RWPE2 (cell line): ENCODE results near the gene SYMPK.

Experiments
- ATAC-seq: fragments of 200-7000 bp; cut with Tn5 transposase; 3 replicates; pipeline ENCODE4 v1.9.1; 2021; ENCODE audit warnings: low read depth
- DNase-seq: peaks from one replicate; pipeline ENCODE4 v3.0.0-alpha.2; 2020; ENCODE audit warnings: low spot score
- H3K27ac ChIP-seq: fragments of 450-650 bp; 2 replicates; pipeline ENCODE4 v1.5.1; 2017; ENCODE audit warnings: mild to moderate bottlenecking; ENCODE audit not compliant: poor library complexity, severe bottlenecking
- H3K27me3 ChIP-seq: fragments of 250-450 bp; sonication (Bioruptor Pico); 2 replicates; pipeline ENCODE4 v1.5.1; 2021; ENCODE audit warnings: mild to moderate bottlenecking, moderate library complexity; ENCODE audit not compliant: insufficient read depth, poor library complexity, severe bottlenecking
- H3K36me3 ChIP-seq: fragments of 250-450 bp; sonication (Bioruptor Pico); 2 replicates; pipeline ENCODE4 v1.5.1; 2020; ENCODE audit warnings: low read depth, mild to moderate bottlenecking, moderate library complexity
- H3K4me1 ChIP-seq: fragments of 250-450 bp; sonication (Bioruptor Pico); 2 replicates; pipeline ENCODE4 v1.5.1; 2021; ENCODE audit warnings: mild to moderate bottlenecking, moderate library complexity; ENCODE audit not compliant: insufficient read depth, poor library complexity, severe bottlenecking
- H3K4me3 ChIP-seq: fragments of 250-450 bp; sonication (Bioruptor Pico); 2 replicates; pipeline ENCODE4 v1.5.1; 2021; ENCODE audit warnings: mild to moderate bottlenecking, moderate library complexity; ENCODE audit not compliant: severe bottlenecking
- H3K9me3 ChIP-seq: fragments of 250-450 bp; sonication (Bioruptor Pico); 2 replicates; pipeline ENCODE4 v1.5.1; 2021; ENCODE audit warnings: mild to moderate bottlenecking, moderate library complexity; ENCODE audit not compliant: severe bottlenecking
- TF ChIP-seq, protein P1 (sequence below): fragments of 450-650 bp; IDR thresholded peaks from one replicate; pipeline ENCODE4 v1.5.1; 2017; ENCODE audit warnings: mild to moderate bottlenecking, moderate library complexity; ENCODE audit not compliant: poor library complexity, severe bottlenecking

Gene SYMPK

GRCh38 chr19:45767881-45768654 is 94.9 kb downstream of the SYMPK start:
- no peaks in the 10 kb centered on the region for H3K9me3 ChIP-seq
- no peaks in the 10 kb centered on the region for H3K27me3 ChIP-seq
- peak overlapping the region; percentile 86 for H3K27ac ChIP-seq
- ATAC-seq (peak; percentile 4; the same call in 2 of the 3 replicates), DNase-seq (peak; percentile 86)
- TF ChIP-seq, protein P1, sequence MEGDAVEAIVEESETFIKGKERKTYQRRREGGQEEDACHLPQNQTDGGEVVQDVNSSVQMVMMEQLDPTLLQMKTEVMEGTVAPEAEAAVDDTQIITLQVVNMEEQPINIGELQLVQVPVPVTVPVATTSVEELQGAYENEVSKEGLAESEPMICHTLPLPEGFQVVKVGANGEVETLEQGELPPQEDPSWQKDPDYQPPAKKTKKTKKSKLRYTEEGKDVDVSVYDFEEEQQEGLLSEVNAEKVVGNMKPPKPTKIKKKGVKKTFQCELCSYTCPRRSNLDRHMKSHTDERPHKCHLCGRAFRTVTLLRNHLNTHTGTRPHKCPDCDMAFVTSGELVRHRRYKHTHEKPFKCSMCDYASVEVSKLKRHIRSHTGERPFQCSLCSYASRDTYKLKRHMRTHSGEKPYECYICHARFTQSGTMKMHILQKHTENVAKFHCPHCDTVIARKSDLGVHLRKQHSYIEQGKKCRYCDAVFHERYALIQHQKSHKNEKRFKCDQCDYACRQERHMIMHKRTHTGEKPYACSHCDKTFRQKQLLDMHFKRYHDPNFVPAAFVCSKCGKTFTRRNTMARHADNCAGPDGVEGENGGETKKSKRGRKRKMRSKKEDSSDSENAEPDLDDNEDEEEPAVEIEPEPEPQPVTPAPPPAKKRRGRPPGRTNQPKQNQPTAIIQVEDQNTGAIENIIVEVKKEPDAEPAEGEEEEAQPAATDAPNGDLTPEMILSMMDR, result no peak
- H3K4me3 ChIP-seq, result peak overlapping the region; percentile 95
- H3K36me3 ChIP-seq, result no peaks in the 10 kb centered on the region
- H3K4me1 ChIP-seq, result no peaks in the 10 kb centered on the region

- ATAC-seq, result peak; percentile 28
These were observed 95.5 kb downstream of the SYMPK start for GRCh38 chr19:45767410-45767880.

GRCh38 chr19:45766869-45767346 is 96.0 kb downstream of the SYMPK start:
- Histone ChIP-seq H3K27me3 (no peaks in the 10 kb centered on the region), H3K4me1 (no peaks in the 10 kb centered on the region), H3K9me3 (no peaks in the 10 kb centered on the region), H3K27ac (peak overlapping the region; percentile 86), H3K4me3 (peak overlapping the region; percentile 95), H3K36me3 (no peaks in the 10 kb centered on the region)
- no peak for DNase-seq
- ATAC-seq, result no peak
- TF ChIP-seq, protein P1, result no peak

More at GRCh38 chr19:45767410-45767880, 95.5 kb downstream of the SYMPK start:
- no peaks in the 10 kb centered on the region for H3K4me1 ChIP-seq
- H3K9me3 ChIP-seq, result no peaks in the 10 kb centered on the region
- H3K27ac ChIP-seq, result peak overlapping the region; percentile 86
- H3K27me3 ChIP-seq, result no peaks in the 10 kb centered on the region
- no peaks in the 10 kb centered on the region for H3K36me3 ChIP-seq
- H3K4me3 ChIP-seq, result peak overlapping the region; percentile 95
- no peak for DNase-seq
- TF ChIP-seq, protein P1, result no peak

DNA sequence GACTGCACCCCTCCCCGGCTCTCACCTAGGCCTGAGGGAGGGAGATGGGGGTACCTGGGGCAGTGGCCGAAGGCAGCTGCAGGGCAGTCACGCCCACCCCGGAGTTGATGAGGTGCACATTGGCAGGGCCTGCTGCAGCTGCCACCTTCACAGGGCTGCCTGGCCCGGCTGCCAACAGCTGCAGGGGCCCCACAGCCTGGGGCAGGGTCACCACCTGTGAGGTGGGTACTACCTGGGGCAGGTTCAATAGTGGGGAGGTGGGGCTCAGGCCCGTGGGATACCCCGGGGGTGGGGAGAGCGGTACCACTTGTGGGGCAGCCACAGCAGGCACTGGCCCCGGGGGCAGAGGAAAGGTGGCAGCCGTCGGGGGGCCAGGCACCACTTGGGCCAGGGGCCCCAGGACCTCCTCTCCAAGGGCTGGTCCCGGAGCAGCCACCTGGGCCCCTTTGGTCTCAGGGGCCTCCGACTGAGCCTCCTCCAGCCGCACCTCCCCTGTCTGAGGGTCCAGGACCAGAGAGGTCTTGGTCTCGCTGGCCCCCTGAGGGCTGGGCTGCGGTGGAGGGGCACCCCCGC is 96.6 kb downstream of the SYMPK start:
- DNase-seq (no peak), ATAC-seq (no peak)
- no peaks in the 10 kb centered on the region for H3K4me1 ChIP-seq
- H3K4me3 ChIP-seq, result peak overlapping the region; percentile 95
- H3K36me3 ChIP-seq, result no peaks in the 10 kb centered on the region
- H3K27ac ChIP-seq, result peak overlapping the region; percentile 86
- H3K9me3 ChIP-seq, result no peaks in the 10 kb centered on the region
- TF ChIP-seq, protein P1, result no peak
- H3K27me3 ChIP-seq, result no peaks in the 10 kb centered on the region
